HG03469 (cell line): ENCODE data around the gene TRPM2.

Experiments
- ATAC-seq: cut with Tn5 transposase; IDR thresholded peaks from one replicate; pipeline ENCODE4 v1.9.1; 2021; ENCODE audit warnings: mild to moderate bottlenecking, moderate library complexity, moderate number of reproducible peaks; ENCODE audit not compliant: unreplicated experiment

Gene TRPM2

DNA sequence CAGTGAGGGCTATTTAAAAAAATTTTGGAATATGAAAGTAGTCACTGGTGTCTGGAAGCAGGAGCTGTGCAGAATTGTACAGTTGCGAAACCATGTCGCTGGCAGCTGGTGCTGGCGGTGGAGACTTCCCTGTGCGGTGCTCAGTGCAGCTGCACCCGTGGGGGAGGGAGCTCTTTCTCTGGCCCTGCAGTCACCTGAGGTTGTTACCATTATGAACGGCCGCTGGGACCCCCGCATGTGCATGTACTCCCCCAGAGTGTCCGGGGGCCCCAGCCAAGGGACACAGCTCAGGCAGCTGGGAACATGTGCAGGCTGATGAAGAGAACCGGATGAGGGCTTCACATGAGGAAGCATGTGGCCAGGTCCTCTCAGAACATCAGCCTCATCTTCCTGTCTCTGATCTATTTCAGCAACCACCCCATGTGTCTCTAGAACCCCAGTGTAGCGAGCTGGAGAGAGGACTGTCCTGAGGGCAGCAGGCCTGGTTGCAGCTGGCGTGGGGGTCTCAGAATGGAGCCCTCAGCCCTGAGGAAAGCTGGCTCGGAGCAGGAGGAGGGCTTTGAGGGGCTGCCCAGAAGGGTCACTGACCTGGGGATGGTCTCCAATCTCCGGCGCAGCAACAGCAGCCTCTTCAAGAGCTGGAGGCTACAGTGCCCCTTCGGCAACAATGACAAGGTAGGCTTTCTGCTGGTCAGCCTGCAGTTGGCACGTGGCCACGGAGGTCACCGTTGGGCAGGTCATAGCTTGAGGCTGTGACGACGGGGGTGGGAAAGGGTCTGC is at the start of gene TRPM2:
Gene TRPM2 (plus strand): TSS at position 431 of the 780 bp plus-strand sequence. CDS start 80 bp downstream, at position 511.
- no peak for ATAC-seq

DNA sequence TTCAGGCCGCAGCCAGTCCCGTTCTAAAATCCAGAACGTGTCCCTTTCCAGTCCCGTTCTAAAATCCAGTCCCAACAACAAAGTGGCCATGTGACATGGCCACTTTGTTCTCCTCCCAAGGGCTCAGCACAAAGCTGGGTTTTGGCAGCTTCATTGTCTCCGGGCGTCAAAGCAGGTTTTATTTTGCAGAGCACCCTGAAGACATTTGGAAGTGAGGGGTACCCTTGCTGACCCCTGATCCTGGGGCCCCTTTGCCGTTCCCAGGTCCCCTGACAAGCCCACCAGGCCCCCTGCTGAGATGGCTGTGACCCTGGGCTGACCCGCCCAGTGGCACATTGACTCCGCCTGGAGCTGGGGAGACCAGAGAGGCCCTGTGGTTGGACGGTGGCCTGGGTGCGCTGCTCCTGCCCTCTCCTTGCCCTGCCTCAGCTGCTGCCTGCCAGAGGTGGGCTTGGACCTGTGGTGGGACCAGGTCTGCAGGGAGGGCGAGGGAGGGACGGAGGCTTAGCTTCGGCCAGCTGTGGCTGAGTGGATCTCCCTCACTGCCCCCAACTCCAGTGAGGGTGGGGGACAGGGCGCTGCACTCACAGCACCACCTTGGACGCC is 49.3 kb upstream of the TRPM2 start:
- no peak for ATAC-seq

DNA sequence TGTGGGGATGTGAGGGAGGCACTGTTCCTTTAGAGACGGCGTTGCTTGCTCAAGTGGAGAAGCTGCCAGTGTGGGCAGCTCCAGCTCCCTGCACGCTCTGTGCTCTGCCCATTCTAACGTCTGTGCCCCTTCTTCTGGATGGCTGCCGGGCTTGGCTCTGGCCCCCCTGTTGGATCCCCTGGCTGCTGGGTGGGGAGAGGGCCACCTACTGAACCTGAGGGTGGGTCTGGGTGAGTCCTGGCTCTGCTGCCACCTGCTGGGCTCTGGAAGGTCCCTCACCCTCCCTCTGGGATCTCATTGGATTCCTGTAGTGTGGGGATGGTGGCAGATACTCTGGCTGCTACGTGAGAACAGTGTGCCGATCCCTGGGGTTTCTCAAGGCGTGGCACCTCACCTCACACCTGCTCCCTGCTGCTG is 48.5 kb upstream of the TRPM2 start:
- ATAC-seq: no peak

DNA sequence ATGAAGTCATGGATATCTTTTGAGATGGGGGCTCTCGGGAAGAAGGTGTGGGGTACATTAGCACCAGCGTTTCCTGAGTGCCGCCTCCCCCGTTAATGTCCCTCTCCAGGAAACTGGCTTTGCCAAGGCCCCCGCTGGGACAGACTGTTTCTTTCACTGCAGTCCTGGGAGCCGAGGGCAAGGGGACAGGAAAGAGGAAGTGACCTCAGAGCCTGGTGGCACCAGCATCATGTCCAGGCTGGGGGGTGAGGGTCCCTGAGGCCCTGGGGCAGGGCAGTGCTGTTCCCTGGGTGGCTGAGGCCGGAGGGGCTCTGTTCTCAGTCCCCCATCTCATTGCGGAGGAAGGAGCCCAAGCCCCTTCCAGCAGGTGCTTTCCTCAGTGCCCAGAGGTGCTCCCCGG is 47.7 kb upstream of the TRPM2 start:
- ATAC-seq: no peak

DNA sequence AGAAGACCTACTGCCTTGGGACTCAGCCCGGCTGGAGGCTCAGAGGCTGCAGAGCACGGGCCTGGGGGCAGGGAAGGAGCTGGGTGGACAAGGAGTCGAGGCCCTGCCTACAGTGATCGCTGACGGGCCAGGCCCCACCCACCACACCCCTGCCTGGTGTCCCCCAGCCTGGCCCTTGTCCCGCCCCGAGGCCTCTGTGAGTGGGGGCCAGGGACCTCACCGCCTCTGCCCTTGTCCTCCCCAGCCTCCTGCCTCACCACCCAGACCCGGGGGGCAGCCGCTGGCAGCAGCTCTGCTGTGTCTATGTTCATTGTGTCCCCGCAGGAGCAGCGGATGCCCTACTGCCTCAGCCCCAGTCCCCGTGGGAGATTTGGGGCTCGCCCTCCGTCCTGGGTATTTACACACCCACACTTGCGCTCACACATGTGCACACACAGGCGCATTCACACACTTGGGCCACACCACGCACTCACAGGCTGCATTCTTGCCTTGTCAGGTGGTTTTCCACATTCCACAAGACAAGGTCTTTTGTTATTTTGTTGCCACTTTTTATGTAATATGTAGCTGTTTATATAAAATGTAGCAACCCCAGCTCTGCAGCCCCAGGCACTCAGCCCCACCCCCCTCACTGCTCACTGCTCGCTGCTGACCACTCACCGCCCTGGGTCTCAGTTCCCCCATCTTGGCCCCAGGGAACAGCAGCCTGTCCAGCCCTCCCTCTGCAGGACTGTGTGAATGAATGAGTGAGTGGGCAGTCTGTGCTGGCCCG is 46.3 kb upstream of the TRPM2 start:
- ATAC-seq: no peak

DNA sequence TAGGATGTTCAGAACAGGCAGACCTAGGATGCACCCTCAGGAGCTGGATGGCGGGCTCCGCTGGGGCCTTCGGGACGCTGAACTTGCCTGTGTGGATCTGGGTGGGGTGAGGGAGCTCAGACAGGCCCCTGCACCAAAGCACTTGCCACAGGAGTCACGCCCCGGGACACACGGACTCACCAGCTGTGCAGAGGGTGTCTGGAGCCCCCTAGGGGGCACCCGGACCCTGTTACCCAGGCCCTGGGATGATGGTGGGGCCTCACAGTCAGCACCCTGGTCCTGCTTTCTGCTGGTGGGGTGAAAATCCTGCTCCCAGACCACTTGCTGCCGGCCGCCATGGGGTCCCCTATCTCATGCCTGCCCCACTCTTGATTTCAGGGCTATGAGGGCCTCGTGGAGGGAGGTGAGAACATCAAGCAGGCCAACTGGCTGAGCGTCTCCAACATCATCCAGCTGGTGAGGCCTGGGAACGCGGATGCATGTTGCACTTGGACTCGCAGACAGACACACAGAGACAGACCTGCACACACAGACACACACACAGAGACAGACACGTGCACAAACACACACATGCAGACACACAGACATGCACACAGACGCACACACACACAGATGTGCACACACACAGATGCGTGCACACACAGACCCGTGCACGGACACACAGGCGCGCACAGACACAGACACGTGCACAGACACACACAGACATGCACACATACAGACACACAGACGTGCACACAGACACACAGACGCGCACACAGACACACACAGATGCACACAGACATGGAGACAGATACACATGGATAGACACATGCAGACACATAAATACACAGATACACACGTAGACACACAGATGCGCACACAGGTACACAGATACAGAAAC is 42.6 kb upstream of the TRPM2 start:
- ATAC-seq: no peak

DNA sequence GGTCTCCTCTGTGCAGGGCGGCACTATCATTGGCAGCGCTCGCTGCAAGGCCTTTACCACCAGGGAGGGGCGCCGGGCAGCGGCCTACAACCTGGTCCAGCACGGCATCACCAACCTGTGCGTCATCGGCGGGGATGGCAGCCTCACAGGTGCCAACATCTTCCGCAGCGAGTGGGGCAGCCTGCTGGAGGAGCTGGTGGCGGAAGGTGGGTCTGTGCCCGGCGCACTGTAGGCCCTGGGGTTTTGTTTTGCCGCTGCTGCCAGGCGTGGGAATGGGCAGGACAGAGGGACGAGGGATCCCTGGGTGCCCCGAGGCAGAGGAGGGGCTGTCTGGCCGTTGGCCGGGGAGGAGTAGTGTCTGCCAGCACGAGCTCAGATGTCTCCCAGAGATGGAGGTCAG is 41.3 kb upstream of the TRPM2 start:
- no peak for ATAC-seq

DNA sequence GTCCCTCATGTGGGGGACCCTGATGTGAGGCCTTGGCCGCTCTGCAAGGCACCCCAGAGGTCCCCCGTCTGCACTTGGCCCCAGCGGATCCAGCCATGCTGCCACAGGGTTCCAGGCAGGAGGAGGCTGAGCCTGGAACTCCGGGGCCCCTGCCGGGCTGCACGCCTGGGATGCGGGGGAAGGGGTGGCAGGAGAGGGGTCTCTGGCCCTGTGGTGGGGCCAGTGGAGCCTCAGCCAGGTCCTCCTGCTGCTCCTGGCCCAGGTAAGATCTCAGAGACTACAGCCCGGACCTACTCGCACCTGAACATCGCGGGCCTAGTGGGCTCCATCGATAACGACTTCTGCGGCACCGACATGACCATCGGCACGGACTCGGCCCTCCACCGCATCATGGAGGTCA is 40.7 kb upstream of the TRPM2 start:
- no peak for ATAC-seq

DNA sequence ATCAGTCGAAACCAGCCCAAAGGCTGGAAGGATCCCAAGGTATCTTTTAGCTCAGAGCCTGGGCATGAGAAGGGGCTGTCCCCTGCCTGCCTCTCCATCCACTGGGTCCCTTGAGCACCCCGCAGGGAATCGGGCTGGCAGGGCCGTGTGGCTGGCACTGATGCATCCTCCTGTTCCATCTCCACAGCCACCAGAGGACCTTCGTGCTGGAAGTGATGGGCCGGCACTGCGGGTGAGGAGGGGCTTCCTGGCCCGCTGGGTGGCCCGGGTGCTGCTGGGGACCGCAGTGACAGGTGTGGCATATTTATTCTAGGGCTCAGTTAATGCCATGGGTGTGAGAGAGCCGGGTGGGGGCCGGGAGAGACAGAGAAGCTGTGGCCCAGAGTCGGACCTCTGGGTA is 40.0 kb upstream of the TRPM2 start:
- no peak for ATAC-seq

DNA sequence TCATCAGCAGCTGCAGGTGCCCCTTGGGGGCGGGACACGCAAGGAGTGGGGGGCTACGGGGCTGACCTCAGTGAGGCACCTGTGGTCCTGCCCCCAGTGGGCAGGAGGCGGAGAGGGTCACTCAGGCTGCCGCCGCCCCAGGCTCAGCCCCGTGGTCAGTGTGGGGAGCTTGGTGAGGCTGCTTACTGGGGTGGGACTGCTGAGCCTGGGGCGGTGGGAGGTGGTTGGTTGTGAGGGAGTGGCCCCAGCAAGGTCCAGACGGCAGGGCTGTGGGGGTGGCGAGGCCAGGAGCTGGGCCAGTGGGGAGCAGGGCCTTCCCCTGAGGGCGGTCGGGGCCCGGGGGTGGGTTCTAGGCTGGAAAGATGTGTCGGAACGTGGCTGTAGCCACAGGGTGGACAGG is 39.3 kb upstream of the TRPM2 start:
- no peak for ATAC-seq

DNA sequence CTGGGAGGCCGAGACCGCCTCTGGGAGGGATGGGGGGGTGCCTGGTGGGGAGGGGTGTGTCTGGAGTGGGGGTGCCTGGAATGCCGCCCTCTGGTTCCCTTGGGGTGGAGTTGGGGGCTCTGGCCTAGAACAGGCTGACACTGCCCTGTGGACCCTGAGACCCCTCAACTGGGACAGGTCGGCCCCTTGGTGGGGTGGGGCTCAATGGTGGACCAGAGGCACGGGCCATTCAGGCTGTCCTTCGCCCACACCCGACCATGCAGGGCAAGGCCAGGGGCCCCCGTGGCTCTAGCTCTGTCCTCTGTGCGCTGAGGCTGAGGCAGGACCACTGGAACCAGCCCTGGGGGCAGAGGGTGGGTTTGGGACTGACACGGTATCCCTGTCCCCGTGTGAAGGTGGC is 38.9 kb upstream of the TRPM2 start:
- no peak for ATAC-seq

DNA sequence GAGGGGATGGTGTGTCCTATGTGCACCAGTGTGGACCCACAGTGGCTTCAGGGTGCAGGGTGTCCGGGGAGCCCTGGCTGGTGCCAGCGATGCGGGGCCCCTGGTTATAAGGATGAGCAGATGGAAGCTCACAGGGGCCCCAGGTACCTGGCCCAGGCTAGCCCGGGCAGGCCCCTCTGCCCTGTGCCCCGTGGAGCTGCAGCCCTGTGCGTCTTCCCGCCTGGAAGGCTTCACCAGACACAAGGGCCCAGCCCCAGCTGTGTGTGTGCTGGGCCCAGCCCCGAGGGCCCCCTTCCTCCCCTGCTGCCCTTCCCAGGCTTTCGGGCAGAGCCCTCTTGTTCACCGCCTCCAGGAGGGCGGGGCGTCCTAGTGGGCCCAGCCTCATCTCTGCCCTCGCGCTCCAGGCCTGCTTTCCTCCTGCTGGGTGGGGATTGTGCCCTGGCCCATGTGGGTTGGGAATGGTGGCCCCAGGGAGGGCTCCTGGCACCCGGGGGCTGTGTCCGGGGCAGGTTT is 37.7 kb upstream of the TRPM2 start:
- no peak for ATAC-seq

DNA sequence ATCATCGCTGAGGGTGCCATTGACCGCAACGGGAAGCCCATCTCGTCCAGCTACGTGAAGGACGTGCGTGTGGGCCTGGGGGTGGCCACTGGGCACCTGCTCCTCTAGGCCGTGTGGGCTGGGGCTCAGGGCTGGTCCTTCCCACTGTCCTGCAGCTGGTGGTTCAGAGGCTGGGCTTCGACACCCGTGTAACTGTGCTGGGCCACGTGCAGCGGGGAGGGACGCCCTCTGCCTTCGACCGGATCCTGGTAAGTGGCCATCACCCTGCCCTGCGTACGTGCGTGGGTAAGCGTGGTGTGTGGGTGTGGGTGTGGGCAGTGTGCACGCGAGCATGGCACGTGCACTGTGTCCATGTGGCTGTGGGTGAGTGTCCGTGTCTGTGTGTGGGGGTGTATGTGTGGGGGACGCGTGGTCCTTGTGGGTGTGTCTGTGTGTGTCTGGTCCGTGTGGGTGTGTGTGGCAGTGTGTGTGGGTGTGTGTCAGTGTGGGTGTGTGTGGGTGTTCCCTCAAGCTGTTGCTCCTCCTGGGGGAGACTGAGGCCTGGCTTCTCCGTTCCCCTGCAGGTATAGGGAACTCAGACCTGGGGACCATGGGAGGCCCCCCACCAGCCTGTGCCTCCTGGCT is 37.0 kb upstream of the TRPM2 start:
- ATAC-seq: no peak

DNA sequence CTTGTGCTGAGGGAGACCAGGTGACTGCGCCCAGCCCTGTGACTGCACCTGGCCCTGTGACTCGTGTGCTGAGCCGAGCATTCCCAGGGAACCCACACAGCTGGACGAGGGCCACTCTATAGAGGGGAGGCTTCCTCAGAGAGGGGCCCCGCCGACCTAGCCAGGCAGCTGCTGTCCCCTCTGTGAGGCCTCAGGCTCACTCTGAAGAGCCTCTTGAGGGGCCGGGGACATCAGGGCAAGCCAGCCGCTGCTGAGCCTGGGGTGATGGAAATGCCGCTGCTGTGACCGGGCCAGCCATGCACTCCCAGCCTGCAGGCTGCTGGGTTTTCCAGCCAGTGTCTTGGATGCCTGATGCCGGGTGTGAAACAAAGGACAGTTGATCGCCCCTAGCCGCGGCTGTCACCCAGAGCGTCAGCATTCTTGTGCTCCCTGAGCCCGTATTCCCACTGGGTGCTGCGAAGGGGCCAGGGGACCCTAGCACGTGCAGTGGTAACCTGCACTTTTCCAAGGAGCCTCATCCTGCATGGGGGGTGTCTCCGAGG is 36.1 kb upstream of the TRPM2 start:
- no peak for ATAC-seq

DNA sequence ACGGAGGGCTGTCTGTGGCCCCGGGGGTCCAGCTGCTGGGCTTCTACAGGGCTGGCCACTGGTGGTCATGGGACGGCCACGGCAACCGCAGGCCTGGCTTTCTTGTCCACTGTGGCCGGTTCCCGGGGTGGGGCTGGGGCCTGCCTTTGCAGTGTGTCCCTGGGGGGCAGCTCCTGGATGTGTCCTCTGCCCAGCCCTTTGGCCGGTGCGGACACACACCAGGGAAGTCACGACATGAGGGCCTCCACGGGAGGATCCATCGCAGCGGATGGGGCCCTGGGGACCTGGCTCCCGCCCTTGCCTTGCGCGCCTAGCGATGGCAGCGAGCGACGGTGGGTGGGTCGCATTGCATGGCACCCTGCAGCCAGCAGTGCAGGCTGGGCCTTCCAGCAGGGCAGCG is 35.5 kb upstream of the TRPM2 start:
- ATAC-seq: no peak

DNA sequence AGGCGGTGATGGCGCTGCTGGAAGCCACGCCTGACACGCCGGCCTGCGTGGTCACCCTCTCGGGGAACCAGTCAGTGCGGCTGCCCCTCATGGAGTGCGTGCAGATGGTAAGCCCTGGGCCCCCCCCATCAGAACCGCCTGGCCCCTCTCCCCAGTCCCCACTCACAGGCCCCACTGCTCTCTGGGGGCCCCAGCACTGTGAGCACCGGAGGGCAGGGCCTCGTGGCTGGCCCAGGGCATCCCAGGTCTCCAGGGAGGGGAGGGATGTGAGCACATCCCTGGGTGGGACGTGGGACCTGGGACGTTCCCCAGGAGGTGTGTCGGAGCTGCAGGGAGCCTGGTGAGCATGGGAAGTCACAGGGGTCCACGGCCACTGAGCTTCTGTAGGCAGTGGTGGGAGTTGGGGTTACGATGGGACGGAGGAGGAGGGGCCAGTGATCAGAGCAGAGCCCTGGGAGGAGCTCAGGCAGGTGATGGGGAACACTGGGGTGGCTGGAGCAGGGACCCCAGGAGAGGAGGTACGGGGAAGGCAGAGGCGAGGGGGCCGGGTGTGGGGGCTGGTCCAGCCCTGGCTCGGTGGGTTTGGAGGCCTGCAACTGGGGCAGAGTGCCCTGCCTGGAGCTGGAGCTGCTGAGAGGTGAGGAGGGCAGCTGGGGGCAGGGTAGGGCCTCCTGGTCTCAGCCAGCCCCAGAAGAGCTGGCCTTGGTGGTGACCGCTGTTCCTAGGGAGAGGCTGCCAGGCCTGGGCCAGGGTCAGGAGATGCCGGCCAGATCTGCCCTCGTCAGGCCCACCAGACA is 34.7 kb upstream of the TRPM2 start:
- ATAC-seq: no peak

DNA sequence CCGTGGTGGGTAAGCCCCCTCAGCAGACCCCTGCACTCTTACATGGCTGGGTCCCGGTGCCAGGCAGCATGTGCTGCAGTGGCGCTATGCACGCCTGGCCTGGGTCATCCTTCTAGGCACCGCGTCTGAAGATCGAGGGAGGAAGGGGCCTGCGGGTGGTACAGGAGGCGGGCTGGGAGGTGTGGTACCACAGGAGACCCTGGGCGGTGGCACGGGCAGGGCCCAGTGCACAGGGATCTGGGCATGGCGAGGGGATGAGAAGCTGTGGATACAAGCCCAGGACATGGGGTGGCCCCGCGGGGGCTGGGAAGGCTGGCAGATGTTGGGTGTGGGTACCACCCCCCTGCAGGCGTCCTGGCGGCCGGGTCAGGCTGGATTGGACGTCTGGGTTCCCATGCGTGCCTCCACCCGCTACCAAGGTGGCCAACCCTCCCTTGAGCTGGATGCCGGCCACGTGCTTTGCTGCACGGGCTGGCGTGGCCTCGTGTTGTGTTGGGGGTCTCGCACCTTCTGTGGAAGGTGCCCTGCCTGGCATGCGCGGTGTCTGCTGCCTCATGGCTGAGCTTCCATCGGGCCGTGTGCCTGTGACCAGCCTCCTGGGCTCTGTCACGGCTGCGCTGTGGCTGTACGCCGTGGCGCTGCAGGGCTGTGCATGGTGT is 33.9 kb upstream of the TRPM2 start:
- ATAC-seq: no peak

DNA sequence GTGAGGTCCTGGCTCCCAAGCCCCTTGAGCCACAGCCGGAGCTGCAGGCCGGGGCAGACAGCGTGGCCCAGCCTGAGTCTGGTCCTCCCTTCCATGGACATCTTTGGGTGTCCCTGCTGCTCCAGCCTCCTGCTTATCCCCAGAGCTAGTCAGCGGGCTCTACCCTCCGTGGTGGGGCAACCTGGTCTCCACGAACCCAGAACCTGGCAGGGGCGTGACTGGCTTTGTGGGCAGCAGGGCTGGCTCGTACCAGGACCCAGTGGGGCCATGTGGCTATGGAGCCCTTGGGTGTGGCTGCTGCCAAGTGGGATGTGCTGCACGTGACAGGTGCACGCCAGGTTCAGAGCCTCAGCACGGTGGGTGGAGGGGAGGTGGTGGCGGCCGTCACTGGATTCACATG is 32.6 kb upstream of the TRPM2 start:
- no peak for ATAC-seq
